Mesodermal cell (in vitro differentiated cells): ENCODE data around the gene ACACB.

Source experiments
- H3K27ac ChIP-seq: 2 replicates; pipeline ENCODE4 v1.7.0; 2013; ENCODE audit warnings: mild to moderate bottlenecking, low read depth, low read length, moderate library complexity; ENCODE audit not compliant: severe bottlenecking
- H3K36me3 ChIP-seq: 2 replicates; pipeline ENCODE4 v1.7.1; 2013; ENCODE audit warnings: mild to moderate bottlenecking, low read length, moderate library complexity; ENCODE audit not compliant: control insufficient read depth, insufficient read depth
- H3K4me1 ChIP-seq: one replicate; pipeline ENCODE4 v1.7.1; 2013; ENCODE audit warnings: mild to moderate bottlenecking, low read length; ENCODE audit not compliant: insufficient read depth, control insufficient read depth, poor library complexity, severe bottlenecking
- H3K4me3 ChIP-seq: 2 replicates; pipeline ENCODE4 v1.7.0; 2013; ENCODE audit warnings: low read length, control low read depth, mild to moderate bottlenecking; ENCODE audit not compliant: insufficient read depth, poor library complexity, severe bottlenecking; ENCODE audit errors: extremely low read depth
- H3K9me3 ChIP-seq: 2 replicates; pipeline ENCODE4 v1.7.1; 2013; ENCODE audit warnings: mild to moderate bottlenecking, low read length, moderate library complexity; ENCODE audit not compliant: control insufficient read depth
- WGBS, 2 experiments: methylation state at CpG; one replicate each; pipeline ENCODE4 v1.1.5; 2013; ENCODE audit warnings: missing lambda C conversion rate in 2 of 2; ENCODE audit not compliant: insufficient coverage in 2 of 2; 5-methylcytosine and 5-hydroxymethylcytosine counted together

ACACB gene

GRCh38 chr12:109173443-109174240 lies 57.3 kb downstream of the ACACB start:
- Histone ChIP-seq H3K27ac (no peak overlapping the region), H3K36me3 (peaks cover 4% of the 10 kb centered on the region), H3K4me3 (no peak overlapping the region), H3K9me3 (no peaks in the 10 kb centered on the region), H3K4me1 (no peaks in the 10 kb centered on the region)
- 92 to 94% methylated on average over 14 of the region's 17 CpGs for WGBS, 2 experiments

- H3K27ac ChIP-seq, result no peak overlapping the region
- 75% methylated on average over 1 of the region's 1 CpG; no CpG with 5 or more reads in 1 of the 2 experiments for WGBS, 2 experiments
- peaks cover 4% of the 10 kb centered on the region for H3K36me3 ChIP-seq
Observed at GRCh38 chr12:109174468-109174867, 58.1 kb downstream of the ACACB start.

DNA sequence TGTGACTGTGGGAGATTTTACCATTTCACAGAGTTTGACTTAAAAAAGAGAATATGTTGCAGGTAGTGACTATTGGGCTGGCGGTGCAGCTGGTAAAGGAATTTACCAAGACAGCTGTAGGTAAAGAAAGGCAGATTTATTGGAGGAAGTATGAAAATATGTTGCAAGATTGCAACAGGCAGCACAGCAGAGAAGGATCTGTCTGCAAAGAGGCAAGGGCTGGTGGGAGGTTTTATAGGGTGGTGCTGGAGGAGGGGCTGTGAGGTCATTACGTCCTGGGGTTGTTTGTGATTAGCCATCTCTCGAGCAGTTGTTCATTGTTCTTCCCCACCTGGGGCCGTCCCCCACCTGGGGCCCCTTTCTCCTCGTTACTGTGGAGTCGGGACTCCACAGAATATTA lies 62.1 kb downstream of the ACACB start:
- Histone ChIP-seq H3K4me3 (no peak overlapping the region), H3K4me1 (no peaks in the 10 kb centered on the region), H3K27ac (no peak overlapping the region), H3K9me3 (no peaks in the 10 kb centered on the region), H3K36me3 (peaks cover 4% of the 10 kb centered on the region)
- 84 to 98% methylated on average over 4 to 6 of the region's 6 CpGs for WGBS, 2 experiments

More at GRCh38 chr12:109174468-109174867, 58.1 kb downstream of the ACACB start:
- no peaks in the 10 kb centered on the region for H3K9me3 ChIP-seq
- no peaks in the 10 kb centered on the region for H3K4me1 ChIP-seq
- H3K4me3 ChIP-seq, result no peak overlapping the region

DNA sequence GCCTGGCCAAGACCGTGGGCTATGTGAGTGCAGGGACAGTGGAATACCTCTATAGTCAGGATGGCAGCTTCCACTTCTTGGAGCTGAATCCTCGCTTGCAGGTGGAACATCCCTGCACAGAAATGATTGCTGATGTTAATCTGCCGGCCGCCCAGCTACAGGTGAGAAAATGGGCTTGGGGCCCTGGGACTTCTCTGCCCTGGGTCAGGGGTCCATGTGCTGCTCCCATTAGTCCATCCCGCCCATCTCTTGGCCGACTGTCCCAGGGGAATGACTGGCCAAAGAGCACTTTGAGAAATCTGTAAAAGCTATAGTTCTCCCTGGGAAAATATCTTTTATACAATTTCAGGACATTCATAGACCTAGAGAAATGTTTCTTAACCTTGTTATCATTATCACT lies 63.5 kb downstream of the ACACB start:
- 90 to 92% methylated on average over 4 to 5 of the region's 6 CpGs for WGBS, 2 experiments
- no peak overlapping the region for H3K27ac ChIP-seq
- no peaks in the 10 kb centered on the region for H3K4me1 ChIP-seq
- no peaks in the 10 kb centered on the region for H3K36me3 ChIP-seq
- H3K4me3 ChIP-seq, result no peak overlapping the region
- H3K9me3 ChIP-seq, result no peaks in the 10 kb centered on the region

GRCh38 chr12:109182041-109182839 lies 65.9 kb downstream of the ACACB start:
- Histone ChIP-seq H3K4me1 (no peaks in the 10 kb centered on the region), H3K27ac (no peak overlapping the region), H3K4me3 (no peak overlapping the region), H3K9me3 (no peaks in the 10 kb centered on the region), H3K36me3 (no peaks in the 10 kb centered on the region)
- WGBS, 2 experiments, result 88 to 91% methylated on average over 4 to 5 of the region's 7 CpGs

DNA sequence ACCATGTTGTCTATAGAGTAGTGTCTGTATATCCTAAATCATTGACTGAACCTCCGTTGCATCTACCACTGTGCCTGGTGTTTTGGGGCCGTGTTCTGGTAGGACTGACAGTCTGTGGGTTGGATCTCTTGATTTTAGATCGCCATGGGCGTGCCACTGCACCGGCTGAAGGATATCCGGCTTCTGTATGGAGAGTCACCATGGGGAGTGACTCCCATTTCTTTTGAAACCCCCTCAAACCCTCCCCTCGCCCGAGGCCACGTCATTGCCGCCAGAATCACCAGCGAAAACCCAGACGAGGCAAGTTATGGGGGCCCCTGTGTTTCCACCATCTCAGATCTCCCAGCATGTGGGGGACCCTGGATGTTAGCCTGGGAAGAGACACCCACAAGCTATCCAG lies 69.1 kb downstream of the ACACB start:
- no peaks in the 10 kb centered on the region for H3K9me3 ChIP-seq
- H3K4me1 ChIP-seq, result no peaks in the 10 kb centered on the region
- no peaks in the 10 kb centered on the region for H3K36me3 ChIP-seq
- no peak overlapping the region for H3K27ac ChIP-seq
- no peak overlapping the region for H3K4me3 ChIP-seq
- WGBS, 2 experiments, result 96 to 100% methylated on average over 4 to 8 of the region's 12 CpGs

- WGBS, 2 experiments, result 94 to 95% methylated on average over 4 to 7 of the region's 10 CpGs
- Histone ChIP-seq H3K4me3 (no peak overlapping the region), H3K4me1 (no peaks in the 10 kb centered on the region), H3K9me3 (no peaks in the 10 kb centered on the region), H3K36me3 (no peaks in the 10 kb centered on the region), H3K27ac (no peak overlapping the region)
Observed at GRCh38 chr12:109186993-109187653, 70.7 kb downstream of the ACACB start.

- Histone ChIP-seq H3K4me1 (no peaks in the 10 kb centered on the region), H3K27ac (no peak overlapping the region), H3K36me3 (no peaks in the 10 kb centered on the region), H3K9me3 (no peaks in the 10 kb centered on the region), H3K4me3 (no peak overlapping the region)
- WGBS, 2 experiments, result 85 to 92% methylated on average over 3 to 4 of the region's 4 CpGs
Observed at GRCh38 chr12:109188108-109188712, 71.8 kb downstream of the ACACB start.

GRCh38 chr12:109189291-109189690 lies 72.9 kb downstream of the ACACB start:
- H3K36me3 ChIP-seq, result no peaks in the 10 kb centered on the region
- WGBS, 2 experiments, result 91% methylated on average over 8 of the region's 8 CpGs

DNA sequence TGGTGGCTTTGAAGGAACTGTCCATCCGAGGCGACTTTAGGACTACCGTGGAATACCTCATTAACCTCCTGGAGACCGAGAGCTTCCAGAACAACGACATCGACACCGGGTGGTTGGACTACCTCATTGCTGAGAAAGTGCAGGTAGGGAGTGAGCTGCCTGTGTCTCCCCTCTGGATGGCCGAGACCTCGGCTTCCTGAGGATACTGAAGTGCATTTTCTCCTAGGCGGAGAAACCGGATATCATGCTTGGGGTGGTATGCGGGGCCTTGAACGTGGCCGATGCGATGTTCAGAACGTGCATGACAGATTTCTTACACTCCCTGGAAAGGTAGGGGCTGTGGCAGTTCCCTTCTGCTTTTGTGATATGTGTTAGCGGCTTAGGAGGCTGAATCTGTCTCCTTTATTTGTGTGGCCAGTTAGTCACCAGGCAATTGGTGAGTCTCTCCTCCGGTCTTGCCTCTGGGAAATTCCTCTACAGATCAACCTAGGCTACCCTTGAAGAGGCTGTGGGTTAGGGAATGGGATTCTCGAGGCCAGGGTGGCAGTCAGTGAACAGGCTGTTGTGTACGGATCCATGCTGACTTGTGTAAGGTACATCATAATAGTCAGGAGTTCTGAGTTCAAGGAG lies 75.3 kb downstream of the ACACB start:
- Histone ChIP-seq H3K9me3 (no peaks in the 10 kb centered on the region), H3K4me3 (no peak overlapping the region), H3K4me1 (peaks cover 5% of the 10 kb centered on the region), H3K36me3 (no peaks in the 10 kb centered on the region), H3K27ac (no peak overlapping the region)
- 84 to 85% methylated on average over 20 of the region's 20 CpGs for WGBS, 2 experiments

More at GRCh38 chr12:109189291-109189690, 72.9 kb downstream of the ACACB start:
- Histone ChIP-seq H3K4me3 (no peak overlapping the region), H3K4me1 (no peaks in the 10 kb centered on the region), H3K27ac (no peak overlapping the region), H3K9me3 (no peaks in the 10 kb centered on the region)
